GM12878 (cell line): ENCODE data around the gene CARD11.

ENCODE experiments used
- CTCF ChIP-seq, 3 experiments: IDR thresholded peaks in 2 of 3; conservative IDR thresholded peaks in 1 of 3; 2 replicates each; pipeline ENCODE4 v1.5.1; 2011; ENCODE audit warnings: low read depth in 3 of 3, low read length in 3 of 3, mild to moderate bottlenecking in 3 of 3, control low read depth in 2 of 3, moderate library complexity in 2 of 3, inconsistent platforms in 1 of 3, mixed read lengths in 1 of 3; ENCODE audit not compliant: control insufficient read depth in 2 of 3, insufficient read depth in 1 of 3; ENCODE audit errors: extremely low read depth in 1 of 3
- EP300 ChIP-seq, 2 experiments: fragments of 150-350 bp in 1 of 2; IDR thresholded peaks; 2 replicates each; pipeline ENCODE4 v1.6.1; 2011 to 2012; ENCODE audit warnings: low read depth in 2 of 2, low read length in 2 of 2, borderline replicate concordance in 1 of 2, improper control_type of control experiment in 1 of 2, inconsistent platforms in 1 of 2; ENCODE audit not compliant: control insufficient read depth in 1 of 2
- ETV6 ChIP-seq, 2 experiments: fragments of 450-650 bp in 1 of 2; IDR thresholded peaks in 1 of 2; conservative IDR thresholded peaks in 1 of 2; 2 replicates each; pipeline ENCODE4 v1.6.1; 2014; ENCODE audit warnings: antibody characterized with exemption in 1 of 2, borderline replicate concordance in 1 of 2, low read depth in 1 of 2, mild to moderate bottlenecking in 1 of 2, moderate library complexity in 1 of 2
- EZH2 ChIP-seq: IDR thresholded peaks from 2 replicates; pipeline ENCODE4 v1.6.1; 2012; ENCODE audit warnings: low read depth, mild to moderate bottlenecking, control low read depth, inconsistent platforms, low read length, borderline replicate concordance; ENCODE audit not compliant: control insufficient read depth
- FOXM1 ChIP-seq: IDR thresholded peaks from 2 replicates; pipeline ENCODE4 v1.6.1; 2012; ENCODE audit warnings: low read depth, mild to moderate bottlenecking, inconsistent platforms, low read length, moderate library complexity
- GATAD2B ChIP-seq: fragments of 450-650 bp; conservative IDR thresholded peaks from 2 replicates; pipeline ENCODE4 v1.6.1; 2017; ENCODE audit warnings: low read depth, mild to moderate bottlenecking, moderate library complexity
- HDAC2 ChIP-seq: fragments of 200-600 bp; sonication (generic); IDR thresholded peaks from 2 replicates; pipeline ENCODE4 v1.6.1; 2017
- MAX ChIP-seq: IDR thresholded peaks from 2 replicates; pipeline ENCODE4 v1.6.1; 2012; ENCODE audit warnings: low read depth, low read length, improper control_type of control experiment
- MEF2A ChIP-seq: IDR thresholded peaks from 2 replicates; pipeline ENCODE4 v1.6.1; 2011; ENCODE audit warnings: low read depth, mild to moderate bottlenecking, low read length, moderate library complexity; ENCODE audit not compliant: insufficient read depth
- NRF1 ChIP-seq: conservative IDR thresholded peaks from 2 replicates; pipeline ENCODE4 v1.6.1; 2011; ENCODE audit warnings: mild to moderate bottlenecking, low read depth, low read length, improper control_type of control experiment
- RAD21 ChIP-seq: IDR thresholded peaks from 2 replicates; pipeline ENCODE4 v1.6.1; 2011; ENCODE audit warnings: mild to moderate bottlenecking, low read depth, low read length, moderate library complexity; ENCODE audit not compliant: insufficient read depth
- ZBTB11 ChIP-seq: fragments of 450-650 bp; formaldehyde crosslinking; IDR thresholded peaks from 2 replicates; pipeline ENCODE4 v1.5.0; 2022; ENCODE audit warnings: mild to moderate bottlenecking, missing genetic modification characterization

GRCh38 chr7:3067606-3068380 is 24.1 kb upstream of the CARD11 start:
- TF ChIP-seq RAD21 (no peak), ETV6 (conservative IDR thresholded peaks at IDR 0.05 in 1 of 2, IDR thresholded peaks at IDR 0.05 in 1 of 2; ENCODE audit: borderline replicate concordance in 1 of 2, low read depth in 1 of 2) (no peak), EZH2 (no peak), GATAD2B (no peak), HDAC2 (no peak), CTCF (IDR thresholded peaks at IDR 0.05 in 2 of 3, conservative IDR thresholded peaks at IDR 0.05 in 1 of 3; ENCODE audit: control insufficient read depth in 2 of 3, extremely low read depth in 1 of 3, insufficient read depth in 1 of 3, low read depth in 3 of 3, low read length in 3 of 3) (no peak), NRF1 (no peak), MEF2A (no peak), MAX (no peak), FOXM1 (no peak), EP300 (IDR thresholded peaks at IDR 0.05; ENCODE audit: borderline replicate concordance in 1 of 2, control insufficient read depth in 1 of 2, low read depth in 2 of 2, low read length in 2 of 2) (no peak), ZBTB11 (CRISPR knock-in tag) (no peak)
